Measurements from ENCODE around the gene LDLR. TPM values are rescaled to one million over a fixed set of nuclear protein-coding genes. Genes with fewer than 3 reads are reported as not detected.
"Not testable (repeated sequence)": the region's sequence is repeated elsewhere in the genome, so short reads cannot be mapped to it uniquely, and the experiment has no call there.

LDLR gene
- total RNA-seq, 6 donors from 2014 or later: 204 to 493 (median 234) TPM

DNA sequence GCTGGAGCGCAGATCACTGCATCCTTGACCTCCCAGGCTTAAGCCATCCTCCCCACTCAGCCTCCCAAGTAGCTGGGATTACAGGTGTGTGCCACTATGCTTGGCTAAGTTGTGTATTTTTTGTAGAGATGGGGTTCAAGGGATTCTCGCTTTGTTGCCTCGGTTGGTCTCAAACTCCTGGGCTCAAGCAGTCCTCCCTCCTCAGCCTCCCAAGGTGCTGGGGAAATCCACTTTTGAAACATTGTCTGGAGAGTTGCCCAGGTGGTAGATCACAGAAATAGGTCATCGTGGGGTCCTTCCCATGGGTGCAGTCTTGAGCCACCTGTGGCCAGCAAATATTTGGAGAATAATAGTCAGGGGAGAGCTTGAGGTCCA lies 5.2 kb downstream of the LDLR start:
- no peak for DNase-seq
- H3K4me1 ChIP-seq: peaks cover 60 to 79% (median 68%) of the 10 kb centered on the region in 4 donors
- H3K4me3 ChIP-seq: peak overlapping the region in 1 of 4 donors; percentile 74
- peak overlapping the region; percentile 92 to 100 (median 98) for H3K27ac ChIP-seq
- no peaks in the 10 kb centered on the region for H3K27me3 ChIP-seq
- 80 to 81% methylated on average over 4 of the region's 4 CpGs for WGBS, 2 donors
- no peak for TF ChIP-seq EP300 (IDR thresholded peaks at IDR 0.05)
- TF ChIP-seq, protein P1, sequence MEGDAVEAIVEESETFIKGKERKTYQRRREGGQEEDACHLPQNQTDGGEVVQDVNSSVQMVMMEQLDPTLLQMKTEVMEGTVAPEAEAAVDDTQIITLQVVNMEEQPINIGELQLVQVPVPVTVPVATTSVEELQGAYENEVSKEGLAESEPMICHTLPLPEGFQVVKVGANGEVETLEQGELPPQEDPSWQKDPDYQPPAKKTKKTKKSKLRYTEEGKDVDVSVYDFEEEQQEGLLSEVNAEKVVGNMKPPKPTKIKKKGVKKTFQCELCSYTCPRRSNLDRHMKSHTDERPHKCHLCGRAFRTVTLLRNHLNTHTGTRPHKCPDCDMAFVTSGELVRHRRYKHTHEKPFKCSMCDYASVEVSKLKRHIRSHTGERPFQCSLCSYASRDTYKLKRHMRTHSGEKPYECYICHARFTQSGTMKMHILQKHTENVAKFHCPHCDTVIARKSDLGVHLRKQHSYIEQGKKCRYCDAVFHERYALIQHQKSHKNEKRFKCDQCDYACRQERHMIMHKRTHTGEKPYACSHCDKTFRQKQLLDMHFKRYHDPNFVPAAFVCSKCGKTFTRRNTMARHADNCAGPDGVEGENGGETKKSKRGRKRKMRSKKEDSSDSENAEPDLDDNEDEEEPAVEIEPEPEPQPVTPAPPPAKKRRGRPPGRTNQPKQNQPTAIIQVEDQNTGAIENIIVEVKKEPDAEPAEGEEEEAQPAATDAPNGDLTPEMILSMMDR (IDR thresholded peaks at IDR 0.05): no peak
- TF ChIP-seq POLR2A (IDR thresholded peaks at IDR 0.05): no peak
- TF ChIP-seq POLR2AphosphoS5 (IDR thresholded peaks at IDR 0.05): no peak
- ATAC-seq (ENCODE audit: low FRiP score in 2 of 2): no peak
- H3K36me3 ChIP-seq: peaks cover 0 to 43% (median 16%) of the 10 kb centered on the region in 4 donors
- no peaks in the 10 kb centered on the region for H3K9me3 ChIP-seq

DNA sequence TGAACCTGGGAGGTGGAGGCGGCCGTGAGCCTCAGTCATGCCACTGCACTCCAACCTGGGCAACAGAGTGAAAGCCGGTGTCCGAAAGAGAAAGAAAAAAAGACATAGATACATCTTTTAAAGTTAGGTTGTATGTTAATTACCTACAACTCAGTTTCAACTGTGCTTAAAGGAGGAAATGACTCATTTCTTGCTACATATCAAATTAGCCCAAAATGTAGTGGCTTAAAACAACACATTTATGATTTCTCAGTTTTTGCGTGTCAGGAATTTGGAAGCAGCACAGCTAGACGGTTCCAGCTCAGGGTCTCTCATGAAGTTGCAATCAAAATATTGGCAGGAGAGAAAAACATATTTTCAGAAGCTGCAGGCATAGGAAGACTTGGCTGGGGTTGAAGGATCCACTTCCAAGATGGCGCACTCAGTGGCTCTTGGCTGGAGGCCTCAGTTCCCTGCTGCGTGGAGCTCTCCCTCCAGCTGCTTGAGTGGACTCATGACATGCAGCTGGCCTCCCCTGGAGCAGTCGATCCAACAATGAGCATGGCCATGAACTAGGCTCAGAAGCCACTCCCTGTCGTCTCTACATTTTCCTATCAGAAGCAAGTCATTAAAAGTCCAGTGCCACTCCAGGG lies 7.1 kb downstream of the LDLR start:
- peak overlapping the region; percentile 92 to 100 (median 98) for H3K27ac ChIP-seq
- H3K4me3 ChIP-seq: peak overlapping the region in 1 of 4 donors; percentile 9
- TF ChIP-seq, protein P1 (IDR thresholded peaks at IDR 0.05): no peak
- TF ChIP-seq POLR2A (IDR thresholded peaks at IDR 0.05) (no peak), POLR2AphosphoS5 (IDR thresholded peaks at IDR 0.05) (no peak), EP300 (IDR thresholded peaks at IDR 0.05) (no peak)
- peaks cover 3 to 60% (median 27%) of the 10 kb centered on the region in 4 donors for H3K36me3 ChIP-seq
- no peak for ATAC-seq (ENCODE audit: low FRiP score in 2 of 2)
- 56 to 58% methylated on average over 9 to 10 of the region's 10 CpGs for WGBS, 2 donors
- no peaks in the 10 kb centered on the region for H3K27me3 ChIP-seq
- no peaks in the 10 kb centered on the region for H3K9me3 ChIP-seq
- DNase-seq: peak in 1 of 2 donors; percentile 44
- H3K4me1 ChIP-seq: peaks cover 53 to 82% (median 62%) of the 10 kb centered on the region in 4 donors

DNA sequence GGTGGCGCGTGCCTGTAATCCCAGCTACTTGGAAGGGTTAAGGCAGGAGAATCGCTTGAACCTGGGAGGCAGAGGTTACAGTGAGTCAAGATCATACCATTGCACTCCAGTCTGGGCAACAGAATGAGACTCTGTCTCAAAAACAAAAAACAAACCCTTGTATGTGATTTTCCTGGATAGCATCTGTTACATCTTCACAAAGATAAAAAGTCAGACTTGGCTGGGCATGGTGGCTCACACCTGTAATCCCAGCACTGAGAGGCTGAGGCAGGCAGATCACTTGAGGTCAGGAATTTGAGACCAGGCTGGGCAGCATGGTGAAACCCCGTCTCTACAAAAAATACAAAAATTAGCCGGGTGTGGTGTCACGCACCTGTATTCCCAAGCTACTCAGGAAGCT lies 8.1 kb downstream of the LDLR start:
- Histone ChIP-seq H3K36me3 (peaks cover 3 to 69% (median 33%) of the 10 kb centered on the region in 4 donors), H3K4me1 (peaks cover 46 to 72% (median 52%) of the 10 kb centered on the region in 4 donors), H3K27ac (peak overlapping the region in 3 of 4 donors; percentile 92 to 98 (median 97))
- ATAC-seq (ENCODE audit: low FRiP score in 2 of 2); DNase-seq; H3K27me3 ChIP-seq; H3K9me3 ChIP-seq; H3K4me3 ChIP-seq: not testable (repeated sequence)
- peak in 1 of 2 donors; percentile 7 for TF ChIP-seq POLR2AphosphoS5 (IDR thresholded peaks at IDR 0.05)
- WGBS, 2 donors: 73 to 88% methylated on average over 6 of the region's 6 CpGs

DNA sequence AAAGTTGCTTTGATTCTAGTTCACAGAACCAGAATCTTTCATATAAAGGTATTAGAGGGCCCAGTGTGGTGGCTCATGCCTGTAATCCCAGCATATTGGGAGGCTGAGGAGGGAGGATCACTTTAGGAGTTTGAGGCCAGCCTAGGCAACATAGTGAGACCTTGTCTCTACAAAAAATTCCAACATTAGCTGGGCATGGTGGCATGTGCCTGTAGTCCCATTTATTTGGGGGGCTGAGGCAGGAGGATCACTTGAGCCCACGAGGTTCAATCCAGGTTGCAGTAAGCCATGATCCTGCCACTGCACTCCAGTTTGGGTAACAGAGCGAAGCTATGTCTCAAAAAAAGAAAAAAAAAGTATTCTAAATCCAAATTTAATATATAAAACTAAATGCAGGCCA lies 9.1 kb downstream of the LDLR start:
- Histone ChIP-seq H3K4me1 (peaks cover 36 to 62% (median 43%) of the 10 kb centered on the region in 4 donors), H3K36me3 (peaks cover 3 to 79% (median 43%) of the 10 kb centered on the region in 4 donors), H3K27me3 (no peaks in the 10 kb centered on the region), H3K4me3 (no peak overlapping the region), H3K27ac (peak overlapping the region in 1 of 4 donors; percentile 97), H3K9me3 (no peaks in the 10 kb centered on the region)
- 94 to 95% methylated on average over 2 of the region's 2 CpGs for WGBS, 2 donors
- TF ChIP-seq POLR2A (IDR thresholded peaks at IDR 0.05): no peak
- TF ChIP-seq POLR2AphosphoS5 (IDR thresholded peaks at IDR 0.05): no peak
- TF ChIP-seq EP300 (IDR thresholded peaks at IDR 0.05): no peak
- TF ChIP-seq, protein P1 (IDR thresholded peaks at IDR 0.05): no peak
- no peak for ATAC-seq (ENCODE audit: low FRiP score in 2 of 2)
- DNase-seq: no peak

DNA sequence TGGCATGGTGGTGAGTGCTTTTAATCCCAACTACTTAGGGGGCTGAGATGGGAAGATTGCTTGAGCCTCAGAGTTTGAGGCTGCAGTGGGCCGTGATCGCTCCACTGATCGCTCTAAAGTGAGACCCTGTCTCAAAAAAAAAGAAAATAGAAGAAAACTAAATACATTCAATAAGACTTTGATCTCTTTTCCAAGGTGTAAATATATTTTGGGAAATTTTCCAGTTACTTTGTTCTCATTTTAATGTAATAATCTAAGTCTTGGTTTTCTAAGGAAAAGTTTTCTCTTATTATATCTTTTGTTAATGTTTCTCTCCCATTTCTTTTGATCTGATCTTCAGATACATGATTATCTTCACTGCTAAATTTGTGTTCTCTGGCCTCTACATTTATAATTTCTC lies 9.6 kb downstream of the LDLR start:
- Histone ChIP-seq H3K36me3 (peaks cover 6 to 79% (median 46%) of the 10 kb centered on the region in 4 donors), H3K4me1 (peaks cover 31 to 57% (median 37%) of the 10 kb centered on the region in 4 donors), H3K27me3 (no peaks in the 10 kb centered on the region), H3K27ac (peak overlapping the region in 1 of 4 donors; percentile 97), H3K9me3 (no peaks in the 10 kb centered on the region), H3K4me3 (no peak overlapping the region)
- WGBS, 2 donors: 82 to 98% methylated on average over 3 of the region's 3 CpGs
- TF ChIP-seq EP300 (IDR thresholded peaks at IDR 0.05): no peak
- no peak for TF ChIP-seq POLR2AphosphoS5 (IDR thresholded peaks at IDR 0.05)
- no peak for TF ChIP-seq POLR2A (IDR thresholded peaks at IDR 0.05)
- TF ChIP-seq, protein P1 (IDR thresholded peaks at IDR 0.05): no peak
- no peak for DNase-seq
- ATAC-seq (ENCODE audit: low FRiP score in 2 of 2): no peak

All from upper lobe of left lung (tissue), 6 donors.